COR-L47 (cell line): ENCODE data around the gene SCMH1.
"Not testable (repeated sequence)": the region's sequence is repeated elsewhere in the genome, so short reads cannot be mapped to it uniquely, and the experiment has no call there.

Experiments
- DNase-seq: peaks from one replicate; lab custom pipeline; 2025; lab: John Stamatoyannopoulos, UW

Gene SCMH1

DNA sequence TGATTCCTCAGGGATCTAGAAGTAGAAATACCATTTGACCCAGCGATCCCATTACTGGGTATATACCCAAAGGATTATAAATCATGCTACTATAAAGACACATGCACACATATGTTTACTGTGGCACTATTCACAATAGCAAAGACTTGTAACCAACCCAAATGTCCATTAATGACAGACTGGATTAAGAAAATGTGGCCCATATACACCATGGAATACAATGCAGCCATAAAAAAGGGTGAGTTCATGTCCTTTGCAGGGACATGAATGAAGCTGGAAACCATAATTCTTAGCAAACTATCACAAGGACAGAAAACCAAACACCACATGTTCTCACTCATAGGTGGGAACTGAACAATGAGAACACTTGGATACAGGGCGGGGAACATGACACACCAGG is 30.5 kb downstream of the SCMH1 start:
- not testable (repeated sequence) for DNase-seq

DNA sequence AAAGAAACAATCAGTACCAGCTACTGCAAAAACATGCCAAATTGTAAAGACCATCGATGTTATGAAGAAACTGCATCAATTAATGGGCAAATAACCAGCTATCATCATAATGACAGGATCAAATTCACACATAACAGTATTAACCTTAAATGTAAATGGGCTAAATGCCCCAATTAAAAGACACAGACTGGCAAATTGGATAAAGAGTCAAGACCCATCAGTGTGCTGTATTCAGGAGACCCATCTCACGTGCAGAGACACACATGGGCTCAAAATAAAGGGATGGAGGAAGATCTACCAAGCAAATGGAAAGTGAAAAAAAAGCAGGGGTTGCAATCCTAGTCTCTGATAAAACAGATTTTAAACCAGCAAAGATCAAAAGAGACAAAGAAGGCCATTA is 35.1 kb downstream of the SCMH1 start:
- DNase-seq = not testable (repeated sequence)

DNA sequence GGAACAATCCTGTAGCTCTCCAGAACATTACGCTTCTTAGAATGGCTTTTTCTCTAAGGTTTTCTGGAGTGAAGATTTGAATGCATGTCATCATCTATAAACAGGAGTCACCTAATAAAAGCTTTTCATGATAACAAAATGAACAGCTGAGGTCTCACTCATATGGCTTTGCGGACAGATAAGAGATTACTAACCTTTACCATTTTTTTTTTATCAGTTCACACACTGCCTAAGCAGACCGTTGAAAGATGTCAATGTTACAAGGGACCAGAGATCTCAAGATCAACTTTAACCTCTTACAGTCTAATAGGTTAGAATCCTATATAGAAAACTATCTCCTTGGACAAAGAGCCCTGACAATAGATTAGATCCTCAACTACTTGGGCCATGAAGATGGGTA is 41.4 kb downstream of the SCMH1 start:
- no peak for DNase-seq

DNA sequence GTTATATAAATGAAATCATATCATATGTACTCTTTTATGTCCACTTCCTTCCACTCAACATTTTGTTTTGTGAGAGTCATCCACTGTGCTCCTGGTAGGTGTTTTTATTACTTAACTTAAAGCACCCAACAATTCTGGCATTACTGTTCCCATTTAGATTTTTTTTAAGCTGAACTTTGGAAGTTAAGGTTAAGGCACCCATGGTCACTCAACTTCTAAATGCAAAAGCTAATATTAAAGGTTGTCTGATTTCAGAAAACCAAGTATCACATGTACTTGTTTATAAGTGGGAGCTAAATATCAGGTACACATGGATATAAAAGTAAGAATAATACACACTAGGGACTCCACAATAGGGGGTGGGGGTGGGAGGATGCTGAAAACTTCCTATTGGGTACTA is 42.7 kb downstream of the SCMH1 start:
- DNase-seq = no peak

DNA sequence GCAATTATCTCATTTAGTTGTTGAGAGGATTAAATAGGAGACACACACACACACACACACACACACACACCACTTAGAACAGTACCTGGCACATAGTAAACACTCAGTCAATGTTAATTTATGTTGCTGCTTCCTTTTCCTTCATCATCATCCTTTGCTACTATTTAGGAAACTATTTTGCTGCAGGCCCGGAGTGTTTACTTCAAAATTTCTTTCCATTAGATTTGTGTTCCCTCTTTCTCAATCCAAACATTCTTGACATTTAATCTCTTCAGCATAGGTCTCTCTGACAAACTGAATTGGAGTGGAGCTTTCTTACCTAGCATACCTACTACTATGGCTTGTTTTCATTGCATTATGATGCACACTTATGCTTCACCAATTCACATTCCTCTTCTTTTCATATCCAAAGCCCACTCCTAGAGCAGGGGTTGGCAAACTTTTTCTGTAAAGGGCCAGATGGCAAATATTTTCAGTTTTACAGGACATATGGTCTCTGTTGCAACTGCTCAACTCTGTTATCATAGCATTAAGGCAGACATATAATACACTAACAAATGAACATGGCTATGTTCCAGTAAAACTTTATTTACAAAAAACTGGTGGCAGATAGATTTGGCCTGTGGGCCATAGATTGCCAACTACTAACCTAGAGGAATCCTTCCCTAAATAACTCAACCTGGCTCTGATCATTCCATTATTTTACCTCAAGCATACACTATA is 49.5 kb downstream of the SCMH1 start:
- no peak for DNase-seq

DNA sequence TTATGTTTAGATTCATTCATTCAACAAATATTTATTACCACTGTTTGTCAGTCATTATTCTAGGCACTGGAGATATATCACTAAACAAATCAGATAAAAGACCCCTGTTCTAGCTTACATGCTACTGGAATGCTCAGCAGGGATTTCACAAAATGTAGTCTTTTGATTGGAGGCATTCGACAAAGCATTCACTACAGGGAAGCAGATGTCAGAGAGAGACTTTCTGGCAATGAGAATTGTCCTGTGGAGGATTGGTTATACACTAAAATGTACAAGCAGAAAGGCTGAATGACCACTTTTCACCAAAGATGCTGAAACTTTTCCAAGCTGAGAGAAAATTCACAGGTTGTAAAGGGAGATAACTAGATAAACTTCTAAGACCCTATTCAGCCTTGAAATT is 57.7 kb downstream of the SCMH1 start:
- no peak for DNase-seq

DNA sequence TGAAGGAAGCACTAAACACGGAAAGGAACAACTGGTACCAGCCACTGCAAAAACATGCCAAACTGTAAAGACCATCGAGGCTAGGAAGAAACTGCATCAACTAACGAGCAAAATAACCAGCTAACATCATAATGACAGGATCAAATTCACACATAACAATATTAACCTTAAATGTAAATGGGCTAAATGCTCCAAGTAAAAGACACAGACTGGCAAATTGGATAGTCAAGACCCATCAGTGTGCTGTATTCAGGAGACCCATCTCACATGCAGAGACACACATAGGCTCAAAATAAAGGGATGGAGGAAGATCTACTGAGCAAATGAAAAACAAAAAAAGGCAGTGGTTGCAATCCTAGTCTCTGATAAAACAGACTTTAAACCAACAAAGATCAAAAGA is 63.9 kb downstream of the SCMH1 start:
- not testable (repeated sequence) for DNase-seq

DNA sequence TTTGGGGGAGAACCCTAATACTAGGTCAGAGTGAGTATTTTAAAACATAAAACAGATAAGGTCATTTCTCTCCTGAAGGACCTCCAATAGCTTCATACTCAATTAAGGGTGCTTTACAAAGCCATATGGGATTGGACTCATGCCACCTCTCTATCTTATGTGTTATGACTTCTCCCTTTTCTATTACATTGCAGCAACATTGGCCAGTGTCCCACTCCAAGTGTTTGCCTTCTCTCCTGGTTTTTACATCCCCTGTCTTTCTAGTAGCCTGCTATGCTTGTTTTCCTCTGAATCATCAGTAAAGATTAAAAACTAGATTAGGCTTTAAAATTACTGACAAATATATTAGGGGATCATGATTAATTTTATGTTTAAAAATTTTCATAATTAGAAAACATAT is 66.6 kb downstream of the SCMH1 start:
- no peak for DNase-seq

DNA sequence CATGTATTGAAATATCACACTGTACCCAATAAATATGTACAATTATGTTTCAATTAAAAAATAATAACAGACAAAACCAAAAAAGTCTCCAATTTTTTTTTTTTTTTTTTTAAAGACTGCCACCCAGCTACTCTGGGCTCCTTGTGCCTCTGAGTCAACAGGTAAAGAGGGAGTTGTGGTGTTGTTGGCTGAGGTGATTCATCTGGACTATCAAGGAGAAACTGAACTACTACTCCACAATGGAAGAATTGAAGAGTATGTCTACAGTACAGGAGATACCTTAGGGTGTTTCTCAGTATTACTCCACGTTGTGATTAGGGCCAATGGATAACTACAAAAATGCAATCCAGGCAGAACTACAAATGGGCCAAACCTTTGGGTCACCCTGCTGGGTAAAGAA is 67.9 kb downstream of the SCMH1 start:
- no peak for DNase-seq

DNA sequence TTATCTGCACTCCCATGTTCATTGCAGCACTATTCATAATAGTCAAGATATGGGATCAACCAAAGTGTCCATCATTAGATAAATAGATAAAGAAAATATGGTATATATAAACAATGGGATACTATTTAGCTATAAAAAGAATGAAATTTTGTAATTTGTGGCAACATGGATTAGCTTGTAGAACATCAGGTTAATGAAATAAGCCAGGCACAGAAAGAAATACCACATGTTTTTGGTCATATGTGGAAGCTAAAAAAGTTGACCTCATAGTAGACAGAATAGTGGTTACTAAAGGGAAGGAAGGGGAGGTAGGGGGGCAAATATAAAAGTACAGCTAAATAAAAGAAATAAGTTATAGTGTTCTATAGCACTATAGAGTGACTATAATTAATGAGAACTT is 68.5 kb downstream of the SCMH1 start:
- DNase-seq = no peak

DNA sequence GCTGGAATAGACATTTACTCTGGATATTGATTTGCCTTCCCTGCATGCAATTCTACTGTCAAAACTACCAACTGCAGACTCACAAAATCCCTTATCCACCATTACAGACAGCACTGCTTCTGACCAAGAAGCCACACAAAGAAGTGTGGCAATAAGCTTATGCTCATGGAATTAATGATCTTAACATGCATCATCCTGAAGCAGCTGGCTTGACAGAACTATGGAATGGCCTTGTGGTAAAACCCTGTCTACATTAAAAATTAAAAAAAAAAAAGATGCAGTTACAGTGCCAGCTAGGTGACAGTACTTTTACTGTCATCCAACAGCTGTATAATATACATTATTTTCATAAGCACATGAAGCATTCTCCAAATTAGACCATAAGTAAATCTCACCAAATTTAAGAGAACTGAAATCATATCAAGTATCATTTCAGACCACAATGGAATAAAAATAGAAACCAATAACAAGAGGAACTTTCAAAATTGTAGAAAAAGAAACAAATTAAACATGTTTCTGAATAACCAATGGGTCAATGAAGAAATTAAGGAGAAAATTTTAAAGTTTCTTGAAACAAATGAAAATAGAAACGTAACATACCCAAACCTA is 70.7 kb downstream of the SCMH1 start:
- no peak for DNase-seq

DNA sequence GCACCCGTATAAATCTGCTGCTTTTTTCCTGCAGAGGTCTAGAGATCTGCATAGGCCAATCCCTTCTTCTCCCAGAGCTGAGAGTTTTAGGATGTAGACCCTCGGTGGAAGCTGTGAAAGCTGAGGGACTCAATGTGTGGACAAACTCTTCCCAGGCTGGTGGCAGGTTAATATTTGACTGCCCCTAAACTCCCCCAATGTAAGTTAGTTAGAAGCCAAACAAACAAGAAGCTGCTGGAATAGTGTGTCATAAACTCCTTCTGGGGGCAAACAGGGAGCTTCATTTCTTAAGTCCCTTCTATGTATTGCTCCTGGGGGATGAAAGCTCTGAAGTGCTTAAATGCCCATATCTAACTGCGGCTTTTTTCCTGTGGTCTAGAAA is 72.3 kb downstream of the SCMH1 start:
- no peak for DNase-seq

DNA sequence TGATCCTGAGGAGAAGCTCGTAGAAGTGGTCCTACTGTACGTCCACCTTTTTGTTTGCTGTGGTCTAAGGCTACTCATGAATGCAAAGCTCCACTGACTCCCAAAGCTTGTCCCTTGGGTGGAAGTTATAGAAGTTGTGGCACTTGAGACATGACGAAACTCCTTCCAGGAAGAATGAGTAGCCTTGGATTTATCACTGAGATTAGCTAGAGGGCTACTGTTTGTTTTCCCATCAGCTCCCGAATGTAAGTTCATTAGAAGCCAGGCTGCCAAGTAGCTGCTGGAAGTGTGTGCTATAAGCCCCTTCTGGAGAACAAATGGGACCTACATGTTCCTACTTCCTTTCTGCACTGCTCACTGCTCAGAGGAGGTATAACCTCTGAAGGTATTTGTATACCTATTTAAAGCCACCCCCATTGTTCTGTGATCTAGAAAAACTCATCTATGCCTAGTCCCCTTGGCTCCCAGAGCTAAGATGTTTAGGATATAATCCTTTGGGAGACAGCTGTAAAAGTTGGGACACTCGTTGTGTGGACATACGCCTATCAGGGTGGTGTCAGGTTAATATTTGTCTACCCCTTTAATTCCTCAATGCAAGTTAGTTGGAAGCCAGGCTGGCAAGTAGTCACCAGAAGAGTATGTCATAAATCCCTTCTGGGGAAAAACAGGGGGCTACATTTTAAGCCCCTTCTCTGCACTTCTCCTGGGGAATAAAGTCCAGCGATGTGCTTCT is 72.9 kb downstream of the SCMH1 start:
- no peak for DNase-seq

DNA sequence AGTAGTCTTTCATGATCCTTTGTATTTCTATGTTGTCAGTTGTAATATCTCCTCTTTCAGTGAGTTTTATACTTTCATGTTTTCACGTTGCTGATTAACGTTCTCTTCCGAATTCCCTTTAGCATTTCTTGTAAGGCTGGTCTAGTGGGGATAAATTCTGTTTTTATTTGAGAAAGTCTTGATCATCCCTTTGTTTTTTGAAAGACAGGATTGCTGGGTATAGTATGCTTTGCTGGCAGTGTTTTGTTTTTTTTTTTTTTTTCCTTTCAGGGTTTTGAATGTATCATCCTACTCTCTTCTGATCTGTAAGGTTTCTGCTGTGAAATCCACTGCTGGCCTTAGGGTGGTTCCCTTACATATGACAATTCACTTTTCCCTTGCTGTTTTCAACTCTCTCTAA is 74.4 kb downstream of the SCMH1 start:
- DNase-seq = no peak

DNA sequence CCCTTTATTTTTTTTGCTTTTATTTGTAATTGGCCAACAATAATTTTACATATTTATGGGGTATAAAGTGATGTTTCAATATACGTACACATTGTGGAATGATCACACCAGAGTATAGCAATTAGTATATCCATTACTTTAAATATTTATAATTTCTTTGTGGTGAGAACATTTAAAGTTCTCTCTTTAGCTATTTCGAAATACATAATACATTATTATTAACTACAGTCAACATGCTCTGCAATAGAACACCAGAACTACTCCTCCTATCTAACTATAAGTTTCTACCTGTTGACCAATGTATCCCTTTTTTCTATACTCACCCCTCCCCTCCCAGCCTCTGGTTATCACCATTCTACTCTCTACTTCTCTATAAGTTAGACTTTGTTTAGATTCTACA is 77.4 kb downstream of the SCMH1 start:
- no peak for DNase-seq

DNA sequence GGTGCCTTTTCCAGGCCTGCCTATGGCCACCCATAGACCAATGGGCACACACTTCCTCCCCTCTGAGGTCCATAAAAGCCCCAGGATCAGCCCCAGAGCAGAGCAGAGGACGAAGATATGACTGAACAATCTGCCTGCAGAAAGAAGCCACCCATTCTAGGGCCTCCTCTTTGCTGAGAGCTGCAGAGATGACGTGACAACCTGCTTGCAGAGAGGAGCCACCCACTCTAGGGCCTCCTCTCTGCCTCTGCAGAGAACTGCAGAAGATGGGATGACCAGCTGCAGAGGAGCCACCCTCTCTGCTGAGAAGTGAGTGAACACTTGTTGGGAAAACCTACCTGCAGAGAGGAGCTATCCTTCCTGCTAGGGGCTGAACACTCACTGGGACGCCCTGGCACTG is 79.7 kb downstream of the SCMH1 start:
- no peak for DNase-seq

DNA sequence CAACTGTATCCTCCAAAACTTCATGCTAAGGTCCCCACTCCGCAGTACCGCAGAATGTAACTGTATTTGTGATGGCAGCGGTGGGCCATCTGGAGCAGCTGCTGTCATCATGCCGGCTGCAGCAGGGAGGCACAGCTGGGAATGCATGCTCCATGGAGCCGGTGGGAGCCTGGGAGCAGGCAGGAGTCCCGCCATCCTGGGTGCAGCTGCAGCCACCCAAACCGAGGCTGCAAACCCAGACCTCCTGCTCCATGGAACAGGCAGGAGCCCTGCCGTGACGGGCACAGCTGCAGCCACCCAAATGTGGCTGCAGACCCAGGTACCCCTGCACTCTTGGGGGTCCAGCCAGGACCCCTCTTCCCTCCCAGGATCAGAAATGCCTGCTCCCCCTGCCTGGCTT is 80.3 kb downstream of the SCMH1 start:
- DNase-seq = no peak

DNA sequence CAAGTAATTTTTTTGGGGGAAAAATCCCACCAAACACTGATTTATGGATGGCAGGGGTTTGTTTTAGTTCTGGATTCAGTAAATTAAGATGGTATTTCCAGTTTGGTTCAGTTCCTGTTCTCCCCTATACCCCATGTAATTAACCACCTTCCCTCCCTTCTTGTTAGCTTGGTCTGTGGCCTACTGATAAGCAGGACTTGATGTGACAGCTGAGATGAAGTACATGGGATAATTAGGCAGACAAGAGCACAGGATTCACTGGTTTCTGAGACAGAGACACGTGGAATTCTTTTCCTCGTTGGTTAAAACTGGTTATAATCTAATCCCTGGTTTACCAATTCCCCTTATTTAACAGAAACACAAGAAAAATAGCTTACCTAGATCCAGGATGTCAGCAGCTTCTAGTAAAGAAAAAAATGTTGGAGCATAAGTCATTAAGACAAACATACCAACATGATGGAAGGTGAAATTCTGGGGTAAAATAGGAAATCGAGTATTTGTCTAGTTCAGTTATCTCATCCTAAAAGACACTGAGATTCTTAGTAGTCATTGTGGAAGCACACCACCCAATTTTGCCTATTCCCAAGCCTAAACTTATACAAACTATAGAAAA is 81.5 kb downstream of the SCMH1 start:
- DNase-seq = no peak

DNA sequence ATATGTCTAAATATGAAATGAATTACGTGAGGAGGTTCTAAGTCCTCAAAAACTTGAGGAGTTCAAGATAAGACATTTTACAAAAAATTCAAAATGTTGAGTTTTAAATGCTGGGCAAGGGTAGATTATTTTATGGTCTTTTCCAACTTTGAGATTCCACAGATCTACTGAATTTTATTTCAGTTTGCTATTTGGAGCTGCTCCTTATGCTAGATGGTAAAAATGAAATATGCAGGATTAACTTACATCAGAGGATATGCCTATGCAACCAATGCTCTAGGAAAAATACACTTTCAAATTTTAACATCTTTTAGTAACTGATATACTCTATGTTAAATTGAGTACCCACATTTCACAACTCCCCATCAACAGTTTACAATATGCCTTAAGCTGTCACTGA is 83.1 kb downstream of the SCMH1 start:
- no peak for DNase-seq

DNA sequence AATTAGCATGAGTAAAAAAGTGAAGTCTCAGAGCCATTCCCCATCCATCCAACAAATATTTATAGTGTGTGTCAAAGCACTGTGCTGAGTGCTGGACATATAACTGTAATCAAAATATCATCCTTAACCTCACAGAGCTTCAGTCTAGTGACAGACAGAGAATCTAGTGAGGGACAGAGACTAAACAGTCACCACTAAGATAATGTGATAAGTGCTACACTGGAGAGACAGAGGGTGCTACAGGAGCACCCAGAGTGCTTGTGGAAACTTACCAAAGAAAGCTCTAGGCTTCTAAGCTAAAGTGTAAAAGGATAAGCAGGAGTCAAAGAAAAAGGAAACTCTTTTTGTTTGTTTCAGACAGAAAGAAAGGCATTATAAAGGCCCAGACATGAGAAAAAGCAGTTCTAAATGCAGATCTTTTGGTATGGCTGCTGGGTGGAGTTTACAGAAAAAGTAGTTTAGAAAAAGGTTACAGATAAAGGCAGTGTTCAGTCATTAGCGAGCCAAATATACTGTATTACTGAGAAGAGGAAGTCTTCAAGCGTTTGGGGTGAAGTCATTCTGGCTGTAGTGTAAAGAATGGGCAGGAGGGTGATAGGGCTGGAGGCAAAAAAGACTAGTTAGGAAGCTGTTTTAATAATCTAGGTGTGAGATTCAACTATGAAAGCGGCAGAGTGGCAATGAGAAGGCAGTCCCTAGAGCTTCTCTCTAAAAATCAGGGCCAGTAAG is 83.8 kb downstream of the SCMH1 start:
- DNase-seq = no peak

DNA sequence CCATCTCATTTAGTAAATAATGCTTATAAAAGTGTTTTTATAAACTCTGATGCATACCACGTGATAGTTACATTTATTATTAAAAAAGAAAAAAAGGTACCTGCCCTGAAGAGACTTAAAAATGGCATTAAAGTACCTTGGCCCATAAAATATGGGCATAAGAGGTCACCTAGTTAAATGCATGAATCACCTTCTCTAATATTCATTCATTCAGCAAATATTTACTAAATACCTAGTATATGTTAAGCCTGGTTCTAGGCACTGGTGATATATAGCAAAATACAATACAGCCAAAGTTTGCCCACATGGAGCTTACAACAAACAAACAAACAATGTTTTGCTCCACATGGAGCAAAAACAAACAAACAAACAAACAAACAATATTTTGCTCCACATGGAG is 87.0 kb downstream of the SCMH1 start:
- no peak for DNase-seq

DNA sequence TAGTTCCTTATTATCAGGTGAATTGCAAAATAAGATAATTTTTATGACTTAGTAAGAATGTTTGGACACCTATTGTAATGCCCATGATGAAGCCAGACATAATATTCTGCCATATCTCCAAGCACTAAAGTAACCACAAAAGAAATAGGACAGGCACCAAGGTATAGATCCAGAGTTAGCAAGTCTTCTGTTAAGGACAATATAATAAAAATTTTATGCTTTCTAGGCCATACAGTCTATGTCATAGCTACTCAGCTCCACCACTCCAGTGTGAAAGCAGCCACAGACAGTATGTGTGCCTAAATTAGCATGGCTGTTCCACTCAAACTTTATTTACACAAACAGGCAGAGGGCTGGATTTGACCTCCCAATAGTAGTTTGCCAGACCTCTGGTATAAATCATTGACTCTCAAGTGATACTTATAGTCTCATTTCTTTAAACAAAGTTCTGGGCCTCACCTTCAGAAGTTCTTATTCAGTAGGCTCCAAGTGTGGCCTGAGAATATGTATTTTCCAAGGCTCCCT is 88.3 kb downstream of the SCMH1 start:
- no peak for DNase-seq
